ENCODE measurements around the gene CKS1B. TPM values are rescaled to one million over a fixed set of nuclear protein-coding genes. Genes with fewer than 3 reads are reported as not detected.

The CKS1B gene
- total RNA-seq, 1 experiment from 2014 or later, result 295 TPM

DNA sequence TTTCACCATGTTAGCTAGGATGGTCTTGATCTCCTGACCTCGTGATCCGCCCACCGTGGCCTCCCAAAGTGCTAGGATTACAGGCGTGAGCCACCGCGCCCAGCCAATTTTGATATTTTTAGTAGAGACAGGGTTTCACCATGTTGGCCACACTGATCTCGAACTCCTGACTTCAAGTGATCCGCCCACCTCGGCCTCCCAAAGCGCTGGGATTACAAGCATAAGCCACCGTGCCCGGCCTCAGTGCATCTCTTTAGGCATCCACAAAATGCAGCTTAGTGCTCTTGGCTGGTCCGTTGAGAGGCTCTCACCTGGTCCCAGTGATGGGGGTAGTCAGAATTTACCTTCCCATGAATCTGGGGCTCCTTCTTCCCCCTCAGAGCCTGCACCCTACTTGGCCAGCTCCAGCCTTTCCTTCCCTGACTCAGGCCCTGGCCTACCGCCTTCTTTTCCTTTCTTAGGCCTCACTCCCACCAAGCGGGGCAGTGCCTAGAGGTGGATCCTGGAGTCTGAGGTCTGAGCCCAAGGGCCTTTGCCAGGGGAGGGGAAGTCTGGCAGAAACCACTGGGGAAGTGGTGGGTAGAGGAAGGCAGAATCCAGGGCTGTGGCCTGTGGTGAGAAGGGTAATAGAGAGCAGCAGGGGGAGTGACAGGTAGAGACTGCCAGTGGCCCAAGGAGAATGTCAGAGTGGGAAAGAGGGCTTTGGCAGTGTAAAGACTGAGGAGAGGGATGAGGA lies 22.7 kb downstream of the CKS1B start:
- TF ChIP-seq, protein P1, sequence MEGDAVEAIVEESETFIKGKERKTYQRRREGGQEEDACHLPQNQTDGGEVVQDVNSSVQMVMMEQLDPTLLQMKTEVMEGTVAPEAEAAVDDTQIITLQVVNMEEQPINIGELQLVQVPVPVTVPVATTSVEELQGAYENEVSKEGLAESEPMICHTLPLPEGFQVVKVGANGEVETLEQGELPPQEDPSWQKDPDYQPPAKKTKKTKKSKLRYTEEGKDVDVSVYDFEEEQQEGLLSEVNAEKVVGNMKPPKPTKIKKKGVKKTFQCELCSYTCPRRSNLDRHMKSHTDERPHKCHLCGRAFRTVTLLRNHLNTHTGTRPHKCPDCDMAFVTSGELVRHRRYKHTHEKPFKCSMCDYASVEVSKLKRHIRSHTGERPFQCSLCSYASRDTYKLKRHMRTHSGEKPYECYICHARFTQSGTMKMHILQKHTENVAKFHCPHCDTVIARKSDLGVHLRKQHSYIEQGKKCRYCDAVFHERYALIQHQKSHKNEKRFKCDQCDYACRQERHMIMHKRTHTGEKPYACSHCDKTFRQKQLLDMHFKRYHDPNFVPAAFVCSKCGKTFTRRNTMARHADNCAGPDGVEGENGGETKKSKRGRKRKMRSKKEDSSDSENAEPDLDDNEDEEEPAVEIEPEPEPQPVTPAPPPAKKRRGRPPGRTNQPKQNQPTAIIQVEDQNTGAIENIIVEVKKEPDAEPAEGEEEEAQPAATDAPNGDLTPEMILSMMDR (conservative IDR thresholded peaks at IDR 0.05; ENCODE audit: low read depth, low read length), result no peak
- TF ChIP-seq EZH2 (IDR thresholded peaks at IDR 0.05; ENCODE audit: borderline replicate concordance, low read depth, low read length, poor library complexity, severe bottlenecking), result no peak
- H3K27ac ChIP-seq (ENCODE audit: low read depth, low read length, poor library complexity, severe bottlenecking), result peak overlapping the region; percentile 40
- H3K4me1 ChIP-seq (ENCODE audit: insufficient read depth, low read length, poor library complexity, severe bottlenecking), result peaks cover 5% of the 10 kb centered on the region
- BruUV-seq (replicated peaks), result no TSS peak
- no peaks in the 10 kb centered on the region for H3K9me3 ChIP-seq (ENCODE audit: low read depth, low read length, poor library complexity, severe bottlenecking)
- intact Hi-C loops (cut with micrococcal nuclease; ENCODE audit: unreplicated experiment), result loop anchor here (5.0 kb wide), 1 partner anchor 35 kb away; the partner anchor contains the start of gene PYGO2
- CTCF ChIA-PET, result no interaction called here
- POLR2A ChIA-PET (ENCODE audit: low non-redundant PET), result interaction anchor here (0.7 kb wide), 2 partner anchors 26 to 351 kb away, joined by 3 to 4 read pairs; no protein-coding TSS in a partner anchor
- no peak for DNase-seq (ENCODE audit: low spot score)
- H3K4me3 ChIP-seq (ENCODE audit: low read depth, low read length, poor library complexity, severe bottlenecking), result no peak overlapping the region
- H3K36me3 ChIP-seq (ENCODE audit: insufficient read depth, low read length, poor library complexity, severe bottlenecking), result no peaks in the 10 kb centered on the region
- no peaks in the 10 kb centered on the region for H3K27me3 ChIP-seq (replicated peaks; ENCODE audit: insufficient read depth, low read depth, low read length, poor library complexity)

DNA sequence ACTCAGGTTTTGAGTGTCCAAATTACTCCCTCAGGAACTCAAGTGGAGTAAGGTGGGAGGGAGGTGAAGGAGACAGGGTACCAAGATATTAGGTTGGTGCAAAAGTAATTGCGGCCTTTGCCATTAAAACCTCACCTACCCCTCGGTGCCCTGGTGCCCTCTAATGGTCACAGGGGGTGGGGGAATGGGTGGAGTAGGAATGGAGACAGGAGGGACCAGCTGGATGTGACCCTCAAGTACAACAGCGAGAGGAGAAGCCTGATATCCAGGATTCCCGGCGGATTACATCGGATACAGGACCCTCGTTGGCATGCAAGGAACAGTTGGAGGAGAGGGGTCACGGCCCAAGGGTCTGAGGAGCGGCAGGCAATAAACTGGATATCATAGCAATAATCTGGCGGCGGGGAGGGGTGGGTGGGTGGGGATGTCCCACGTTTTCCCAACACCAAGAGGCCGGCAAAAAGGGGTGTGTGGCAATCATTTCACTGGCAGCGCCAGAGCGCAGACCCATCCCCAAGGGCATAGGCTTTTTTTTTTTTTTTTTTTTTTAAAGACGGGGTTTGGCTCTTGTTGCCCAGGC lies 23.8 kb downstream of the CKS1B start:
- ChIA-PET POLR2A (ENCODE audit: low non-redundant PET) (interaction anchor here (0.6 to 0.7 kb wide), 2 partner anchors 141 to 1116 kb away, joined by 5 to 13 read pairs; no protein-coding TSS in a partner anchor), CTCF (interaction anchor here (0.6 to 1.5 kb wide), 7 partner anchors 11 to 439 kb away, joined by 4 to 17 read pairs (median 5); partner anchors contain the start of gene PBXIP1)
- Histone ChIP-seq H3K36me3 (ENCODE audit: insufficient read depth, low read length, poor library complexity, severe bottlenecking) (no peaks in the 10 kb centered on the region), H3K4me3 (ENCODE audit: low read depth, low read length, poor library complexity, severe bottlenecking) (no peak overlapping the region), H3K4me1 (ENCODE audit: insufficient read depth, low read length, poor library complexity, severe bottlenecking) (peaks cover 5% of the 10 kb centered on the region), H3K9me3 (ENCODE audit: low read depth, low read length, poor library complexity, severe bottlenecking) (no peaks in the 10 kb centered on the region), H3K27ac (ENCODE audit: low read depth, low read length, poor library complexity, severe bottlenecking) (no peak overlapping the region), H3K27me3 (replicated peaks; ENCODE audit: insufficient read depth, low read depth, low read length, poor library complexity) (no peaks in the 10 kb centered on the region)
- TF ChIP-seq EZH2 (IDR thresholded peaks at IDR 0.05; ENCODE audit: borderline replicate concordance, low read depth, low read length, poor library complexity, severe bottlenecking), result no peak
- TF ChIP-seq, protein P1 (conservative IDR thresholded peaks at IDR 0.05; ENCODE audit: low read depth, low read length), result no peak
- intact Hi-C loops (cut with micrococcal nuclease; ENCODE audit: unreplicated experiment), result loop anchor here (5.0 kb wide), 1 partner anchor 36 kb away; the partner anchor contains the start of gene PYGO2
- no TSS peak for BruUV-seq (replicated peaks)
- no peak for DNase-seq (ENCODE audit: low spot score)

DNA sequence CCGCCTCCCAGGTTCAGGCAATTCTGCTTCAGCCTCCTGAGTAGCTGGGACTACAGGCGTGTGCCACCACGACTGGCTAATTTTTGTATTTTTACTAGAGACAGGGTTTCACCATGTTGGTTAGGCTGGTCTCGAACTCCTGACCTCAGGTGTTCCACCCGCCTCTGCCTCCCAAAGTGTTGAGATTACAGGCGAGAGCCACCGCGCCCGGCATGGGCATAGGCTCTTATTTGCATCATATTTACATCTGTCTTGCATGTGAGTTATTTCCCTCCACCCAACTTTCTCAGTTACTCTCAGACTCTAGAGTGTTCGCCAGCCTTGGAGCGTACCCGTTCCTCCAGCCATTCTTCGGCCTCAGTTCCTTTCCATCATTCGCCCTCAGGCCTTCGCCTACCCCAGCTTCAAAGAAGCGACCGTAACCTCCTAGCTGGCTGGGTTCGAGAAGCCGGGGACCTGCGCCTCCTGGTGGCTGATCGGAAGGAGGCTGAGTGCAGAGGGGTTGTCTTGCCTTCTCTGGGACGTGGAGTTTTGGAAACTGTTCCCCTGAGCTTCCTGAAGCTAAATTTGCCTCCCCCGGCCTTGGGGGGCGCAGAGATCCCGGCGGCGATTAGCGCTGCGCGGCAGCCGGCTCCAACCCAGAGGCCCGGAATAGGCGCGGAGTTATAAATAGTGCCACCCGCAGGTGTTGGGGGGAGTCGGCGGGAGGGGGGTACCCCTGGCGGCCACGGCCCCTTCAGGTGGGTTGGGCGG lies 24.5 kb downstream of the CKS1B start:
- Histone ChIP-seq H3K4me3 (ENCODE audit: low read depth, low read length, poor library complexity, severe bottlenecking) (peak overlapping the region; percentile 85), H3K9me3 (ENCODE audit: low read depth, low read length, poor library complexity, severe bottlenecking) (no peaks in the 10 kb centered on the region), H3K27me3 (replicated peaks; ENCODE audit: insufficient read depth, low read depth, low read length, poor library complexity) (no peaks in the 10 kb centered on the region), H3K27ac (ENCODE audit: low read depth, low read length, poor library complexity, severe bottlenecking) (peak overlapping the region; percentile 79), H3K4me1 (ENCODE audit: insufficient read depth, low read length, poor library complexity, severe bottlenecking) (peaks cover 5% of the 10 kb centered on the region), H3K36me3 (ENCODE audit: insufficient read depth, low read length, poor library complexity, severe bottlenecking) (no peaks in the 10 kb centered on the region)
- POLR2A ChIA-PET (ENCODE audit: low non-redundant PET), result interaction anchor here (0.6 to 0.8 kb wide), 4 partner anchors 18 to 1117 kb away, joined by 4 to 13 read pairs (median 5); no protein-coding TSS in a partner anchor
- peak; percentile 95 for DNase-seq (ENCODE audit: low spot score)
- TF ChIP-seq, protein P1 (conservative IDR thresholded peaks at IDR 0.05; ENCODE audit: low read depth, low read length), result peak; percentile 99
- TF ChIP-seq EZH2 (IDR thresholded peaks at IDR 0.05; ENCODE audit: borderline replicate concordance, low read depth, low read length, poor library complexity, severe bottlenecking), result no peak
- intact Hi-C loops (cut with micrococcal nuclease; ENCODE audit: unreplicated experiment), result loop anchor here (5.0 kb wide), 1 partner anchor 37 kb away; the partner anchor contains the start of gene PYGO2
- CTCF ChIA-PET, result interaction anchor here (0.6 to 1.5 kb wide), 10 partner anchors 11 to 440 kb away, joined by 3 to 17 read pairs (median 5); partner anchors contain the start of genes ADAM15, PBXIP1 and SHC1
- BruUV-seq (replicated peaks), result no TSS peak
